DOHH2 (cell line): ENCODE data around the gene IL17D.

Experiments used
- EZH2phosphoT487 ChIP-seq: fragments of 200-600 bp; sonication (generic); IDR thresholded peaks from 2 replicates; pipeline ENCODE4 v1.6.1; 2017; ENCODE audit warnings: borderline replicate concordance, mild to moderate bottlenecking, antibody characterized with exemption, low read length, moderate library complexity, mixed read lengths
- TF ChIP-seq, protein P1 (sequence below): fragments of 200-600 bp; sonication (generic); IDR thresholded peaks from one replicate; pipeline ENCODE4 v1.5.1; 2014; ENCODE audit warnings: antibody characterized with exemption, mild to moderate bottlenecking, low read depth, low read length; ENCODE audit not compliant: poor library complexity, severe bottlenecking

GRCh38 chr13:20682061-20682460 lies 21.4 kb upstream of the IL17D start:
- TF ChIP-seq, protein P1, sequence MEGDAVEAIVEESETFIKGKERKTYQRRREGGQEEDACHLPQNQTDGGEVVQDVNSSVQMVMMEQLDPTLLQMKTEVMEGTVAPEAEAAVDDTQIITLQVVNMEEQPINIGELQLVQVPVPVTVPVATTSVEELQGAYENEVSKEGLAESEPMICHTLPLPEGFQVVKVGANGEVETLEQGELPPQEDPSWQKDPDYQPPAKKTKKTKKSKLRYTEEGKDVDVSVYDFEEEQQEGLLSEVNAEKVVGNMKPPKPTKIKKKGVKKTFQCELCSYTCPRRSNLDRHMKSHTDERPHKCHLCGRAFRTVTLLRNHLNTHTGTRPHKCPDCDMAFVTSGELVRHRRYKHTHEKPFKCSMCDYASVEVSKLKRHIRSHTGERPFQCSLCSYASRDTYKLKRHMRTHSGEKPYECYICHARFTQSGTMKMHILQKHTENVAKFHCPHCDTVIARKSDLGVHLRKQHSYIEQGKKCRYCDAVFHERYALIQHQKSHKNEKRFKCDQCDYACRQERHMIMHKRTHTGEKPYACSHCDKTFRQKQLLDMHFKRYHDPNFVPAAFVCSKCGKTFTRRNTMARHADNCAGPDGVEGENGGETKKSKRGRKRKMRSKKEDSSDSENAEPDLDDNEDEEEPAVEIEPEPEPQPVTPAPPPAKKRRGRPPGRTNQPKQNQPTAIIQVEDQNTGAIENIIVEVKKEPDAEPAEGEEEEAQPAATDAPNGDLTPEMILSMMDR: no peak
- no peak for TF ChIP-seq EZH2phosphoT487
